Measurements from ENCODE around the gene PCYOX1L.

PCYOX1L gene

DNA sequence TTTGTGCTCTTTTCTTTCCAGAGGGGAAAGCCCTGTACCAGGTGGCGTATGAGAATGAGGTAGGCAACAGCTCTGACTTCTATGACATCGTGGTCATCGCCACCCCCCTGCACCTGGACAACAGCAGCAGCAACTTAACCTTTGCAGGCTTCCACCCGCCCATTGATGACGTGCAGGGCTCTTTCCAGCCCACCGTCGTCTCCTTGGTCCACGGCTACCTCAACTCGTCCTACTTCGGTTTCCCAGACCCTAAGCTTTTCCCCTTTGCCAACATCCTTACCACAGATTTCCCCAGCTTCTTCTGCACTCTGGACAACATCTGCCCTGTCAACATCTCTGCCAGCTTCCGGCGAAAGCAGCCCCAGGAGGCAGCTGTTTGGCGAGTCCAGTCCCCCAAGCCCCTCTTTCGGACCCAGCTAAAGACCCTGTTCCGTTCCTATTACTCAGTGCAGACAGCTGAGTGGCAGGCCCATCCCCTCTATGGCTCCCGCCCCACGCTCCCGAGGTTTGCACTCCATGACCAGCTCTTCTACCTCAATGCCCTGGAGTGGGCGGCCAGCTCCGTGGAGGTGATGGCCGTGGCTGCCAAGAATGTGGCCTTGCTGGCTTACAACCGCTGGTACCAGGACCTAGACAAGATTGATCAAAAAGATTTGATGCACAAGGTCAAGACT lies 10.3 kb downstream of the PCYOX1L start (continued):
- TF ChIP-seq, protein P1, sequence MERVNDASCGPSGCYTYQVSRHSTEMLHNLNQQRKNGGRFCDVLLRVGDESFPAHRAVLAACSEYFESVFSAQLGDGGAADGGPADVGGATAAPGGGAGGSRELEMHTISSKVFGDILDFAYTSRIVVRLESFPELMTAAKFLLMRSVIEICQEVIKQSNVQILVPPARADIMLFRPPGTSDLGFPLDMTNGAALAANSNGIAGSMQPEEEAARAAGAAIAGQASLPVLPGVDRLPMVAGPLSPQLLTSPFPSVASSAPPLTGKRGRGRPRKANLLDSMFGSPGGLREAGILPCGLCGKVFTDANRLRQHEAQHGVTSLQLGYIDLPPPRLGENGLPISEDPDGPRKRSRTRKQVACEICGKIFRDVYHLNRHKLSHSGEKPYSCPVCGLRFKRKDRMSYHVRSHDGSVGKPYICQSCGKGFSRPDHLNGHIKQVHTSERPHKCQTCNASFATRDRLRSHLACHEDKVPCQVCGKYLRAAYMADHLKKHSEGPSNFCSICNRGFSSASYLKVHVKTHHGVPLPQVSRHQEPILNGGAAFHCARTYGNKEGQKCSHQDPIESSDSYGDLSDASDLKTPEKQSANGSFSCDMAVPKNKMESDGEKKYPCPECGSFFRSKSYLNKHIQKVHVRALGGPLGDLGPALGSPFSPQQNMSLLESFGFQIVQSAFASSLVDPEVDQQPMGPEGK (CRISPR knock-in tag; IDR thresholded peaks at IDR 0.05; ENCODE audit: borderline replicate concordance) = no peak
- TF ChIP-seq ZC3H10 (CRISPR knock-in tag; IDR thresholded peaks at IDR 0.05) = no peak
- no peak for TF ChIP-seq TOX (CRISPR knock-in tag; IDR thresholded peaks at IDR 0.05; ENCODE audit: borderline replicate concordance)
- no peak for TF ChIP-seq GLIS3 (CRISPR knock-in tag; IDR thresholded peaks at IDR 0.05)
- TF ChIP-seq SNAI2 (CRISPR knock-in tag; IDR thresholded peaks at IDR 0.05) = no peak
- TF ChIP-seq ARNTL (CRISPR knock-in tag; IDR thresholded peaks at IDR 0.05; ENCODE audit: borderline replicate concordance, low read depth) = no peak

DNA sequence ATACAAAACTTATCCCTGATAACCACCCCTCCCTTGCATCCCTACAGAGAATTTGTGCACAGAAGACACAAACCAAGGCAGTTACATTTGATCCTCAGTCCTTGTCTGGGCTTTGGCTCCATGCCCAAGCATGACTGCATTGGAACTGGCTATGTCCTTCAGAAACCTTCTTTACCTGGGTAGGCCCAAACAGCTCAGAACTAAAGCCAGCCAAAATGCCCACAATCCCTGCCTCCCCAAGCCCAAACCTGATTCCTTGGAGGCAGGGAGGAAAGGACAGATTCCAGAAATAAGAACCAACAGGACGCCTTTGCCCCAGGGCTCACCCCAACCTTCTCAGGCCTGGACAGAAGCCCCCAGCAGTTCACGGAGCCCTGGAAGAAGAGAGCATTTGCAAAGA lies 13.0 kb downstream of the PCYOX1L start:
- no peak for ATAC-seq
- TF ChIP-seq ARNTL (CRISPR knock-in tag; IDR thresholded peaks at IDR 0.05; ENCODE audit: borderline replicate concordance, low read depth) = no peak
- no peak for TF ChIP-seq TCF4 (CRISPR knock-in tag; IDR thresholded peaks at IDR 0.05; ENCODE audit: borderline replicate concordance)
- no peak for TF ChIP-seq ESRRG (CRISPR knock-in tag; IDR thresholded peaks at IDR 0.05)
- TF ChIP-seq ZNF8 (CRISPR knock-in tag; IDR thresholded peaks at IDR 0.05) = no peak
- TF ChIP-seq, protein P2, sequence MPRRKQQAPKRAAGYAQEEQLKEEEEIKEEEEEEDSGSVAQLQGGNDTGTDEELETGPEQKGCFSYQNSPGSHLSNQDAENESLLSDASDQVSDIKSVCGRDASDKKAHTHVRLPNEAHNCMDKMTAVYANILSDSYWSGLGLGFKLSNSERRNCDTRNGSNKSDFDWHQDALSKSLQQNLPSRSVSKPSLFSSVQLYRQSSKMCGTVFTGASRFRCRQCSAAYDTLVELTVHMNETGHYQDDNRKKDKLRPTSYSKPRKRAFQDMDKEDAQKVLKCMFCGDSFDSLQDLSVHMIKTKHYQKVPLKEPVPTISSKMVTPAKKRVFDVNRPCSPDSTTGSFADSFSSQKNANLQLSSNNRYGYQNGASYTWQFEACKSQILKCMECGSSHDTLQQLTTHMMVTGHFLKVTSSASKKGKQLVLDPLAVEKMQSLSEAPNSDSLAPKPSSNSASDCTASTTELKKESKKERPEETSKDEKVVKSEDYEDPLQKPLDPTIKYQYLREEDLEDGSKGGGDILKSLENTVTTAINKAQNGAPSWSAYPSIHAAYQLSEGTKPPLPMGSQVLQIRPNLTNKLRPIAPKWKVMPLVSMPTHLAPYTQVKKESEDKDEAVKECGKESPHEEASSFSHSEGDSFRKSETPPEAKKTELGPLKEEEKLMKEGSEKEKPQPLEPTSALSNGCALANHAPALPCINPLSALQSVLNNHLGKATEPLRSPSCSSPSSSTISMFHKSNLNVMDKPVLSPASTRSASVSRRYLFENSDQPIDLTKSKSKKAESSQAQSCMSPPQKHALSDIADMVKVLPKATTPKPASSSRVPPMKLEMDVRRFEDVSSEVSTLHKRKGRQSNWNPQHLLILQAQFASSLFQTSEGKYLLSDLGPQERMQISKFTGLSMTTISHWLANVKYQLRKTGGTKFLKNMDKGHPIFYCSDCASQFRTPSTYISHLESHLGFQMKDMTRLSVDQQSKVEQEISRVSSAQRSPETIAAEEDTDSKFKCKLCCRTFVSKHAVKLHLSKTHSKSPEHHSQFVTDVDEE (CRISPR knock-in tag; IDR thresholded peaks at IDR 0.05) = no peak
- no peak for TF ChIP-seq GLIS3 (CRISPR knock-in tag; IDR thresholded peaks at IDR 0.05)
- no peak for TF ChIP-seq TOX (CRISPR knock-in tag; IDR thresholded peaks at IDR 0.05; ENCODE audit: borderline replicate concordance)
- no peak for TF ChIP-seq ZNF565 (CRISPR knock-in tag; conservative IDR thresholded peaks at IDR 0.05; ENCODE audit: low read depth)
- TF ChIP-seq RARB (CRISPR knock-in tag; IDR thresholded peaks at IDR 0.05) = no peak
- TF ChIP-seq CSDC2 (CRISPR knock-in tag; IDR thresholded peaks at IDR 0.05) = no peak
- no peak for TF ChIP-seq SNAI2 (CRISPR knock-in tag; IDR thresholded peaks at IDR 0.05)
- no peak for TF ChIP-seq BACH2 (CRISPR knock-in tag; IDR thresholded peaks at IDR 0.05; ENCODE audit: borderline replicate concordance)
- TF ChIP-seq, protein P1 (CRISPR knock-in tag; IDR thresholded peaks at IDR 0.05; ENCODE audit: borderline replicate concordance) = no peak
- no peak for TF ChIP-seq ZFP30 (CRISPR knock-in tag; IDR thresholded peaks at IDR 0.05)
- TF ChIP-seq, protein P3, sequence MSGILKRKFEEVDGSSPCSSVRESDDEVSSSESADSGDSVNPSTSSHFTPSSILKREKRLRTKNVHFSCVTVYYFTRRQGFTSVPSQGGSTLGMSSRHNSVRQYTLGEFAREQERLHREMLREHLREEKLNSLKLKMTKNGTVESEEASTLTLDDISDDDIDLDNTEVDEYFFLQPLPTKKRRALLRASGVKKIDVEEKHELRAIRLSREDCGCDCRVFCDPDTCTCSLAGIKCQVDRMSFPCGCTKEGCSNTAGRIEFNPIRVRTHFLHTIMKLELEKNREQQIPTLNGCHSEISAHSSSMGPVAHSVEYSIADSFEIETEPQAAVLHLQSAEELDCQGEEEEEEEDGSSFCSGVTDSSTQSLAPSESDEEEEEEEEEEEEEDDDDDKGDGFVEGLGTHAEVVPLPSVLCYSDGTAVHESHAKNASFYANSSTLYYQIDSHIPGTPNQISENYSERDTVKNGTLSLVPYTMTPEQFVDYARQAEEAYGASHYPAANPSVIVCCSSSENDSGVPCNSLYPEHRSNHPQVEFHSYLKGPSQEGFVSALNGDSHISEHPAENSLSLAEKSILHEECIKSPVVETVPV (CRISPR knock-in tag; IDR thresholded peaks at IDR 0.05) = no peak

DNA sequence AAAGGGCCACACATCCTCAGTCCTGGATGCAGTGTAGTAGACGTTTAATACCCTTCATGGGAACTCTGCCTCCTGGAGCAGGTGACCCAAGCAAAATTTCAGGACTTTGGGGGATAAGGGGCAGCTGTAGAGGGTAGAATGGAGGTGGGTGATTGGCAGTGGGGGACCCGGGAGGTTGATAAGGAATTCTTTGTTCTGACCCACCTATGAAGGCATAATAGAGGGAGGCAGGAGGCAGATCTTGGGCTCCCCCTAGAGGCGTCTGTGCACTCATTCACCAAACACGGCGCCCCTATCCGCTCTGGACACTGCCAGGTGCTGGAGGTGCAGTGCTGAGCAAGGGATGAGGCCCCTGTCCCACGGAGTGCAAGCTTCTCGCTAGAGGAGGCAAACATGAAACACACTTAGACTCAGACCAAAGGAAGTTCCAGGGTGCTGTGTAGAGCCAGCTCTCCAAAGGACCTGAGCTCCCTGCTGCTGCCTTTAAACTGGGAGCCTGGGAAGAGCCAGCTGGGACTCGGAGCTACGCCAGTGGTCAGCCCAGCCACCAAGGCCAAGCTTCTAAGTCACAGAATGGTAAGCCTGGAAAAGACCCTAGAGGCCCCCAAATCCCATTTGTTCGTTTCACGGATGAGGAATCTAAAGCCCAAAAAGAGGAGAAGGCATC lies 13.6 kb downstream of the PCYOX1L start:
- peak; percentile 91 for ATAC-seq
- TF ChIP-seq, protein P3 (CRISPR knock-in tag; IDR thresholded peaks at IDR 0.05) = no peak
- TF ChIP-seq ARNTL (CRISPR knock-in tag; IDR thresholded peaks at IDR 0.05; ENCODE audit: borderline replicate concordance, low read depth) (no peak), GLIS3 (CRISPR knock-in tag; IDR thresholded peaks at IDR 0.05) (no peak), PPARA (CRISPR knock-in tag; IDR thresholded peaks at IDR 0.05; ENCODE audit: borderline replicate concordance) (no peak), OSR1 (CRISPR knock-in tag; IDR thresholded peaks at IDR 0.05) (no peak), ZNF70 (CRISPR knock-in tag; IDR thresholded peaks at IDR 0.05) (no peak), ZFP3 (CRISPR knock-in tag; IDR thresholded peaks at IDR 0.05) (no peak)
- TF ChIP-seq, protein P4, sequence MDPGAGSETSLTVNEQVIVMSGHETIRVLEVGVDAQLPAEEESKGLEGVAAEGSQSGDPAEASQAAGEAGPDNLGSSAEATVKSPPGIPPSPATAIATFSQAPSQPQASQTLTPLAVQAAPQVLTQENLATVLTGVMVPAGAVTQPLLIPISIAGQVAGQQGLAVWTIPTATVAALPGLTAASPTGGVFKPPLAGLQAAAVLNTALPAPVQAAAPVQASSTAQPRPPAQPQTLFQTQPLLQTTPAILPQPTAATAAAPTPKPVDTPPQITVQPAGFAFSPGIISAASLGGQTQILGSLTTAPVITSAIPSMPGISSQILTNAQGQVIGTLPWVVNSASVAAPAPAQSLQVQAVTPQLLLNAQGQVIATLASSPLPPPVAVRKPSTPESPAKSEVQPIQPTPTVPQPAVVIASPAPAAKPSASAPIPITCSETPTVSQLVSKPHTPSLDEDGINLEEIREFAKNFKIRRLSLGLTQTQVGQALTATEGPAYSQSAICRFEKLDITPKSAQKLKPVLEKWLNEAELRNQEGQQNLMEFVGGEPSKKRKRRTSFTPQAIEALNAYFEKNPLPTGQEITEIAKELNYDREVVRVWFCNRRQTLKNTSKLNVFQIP (CRISPR knock-in tag; IDR thresholded peaks at IDR 0.05; ENCODE audit: borderline replicate concordance, low read depth) = no peak
- TF ChIP-seq, protein P5, sequence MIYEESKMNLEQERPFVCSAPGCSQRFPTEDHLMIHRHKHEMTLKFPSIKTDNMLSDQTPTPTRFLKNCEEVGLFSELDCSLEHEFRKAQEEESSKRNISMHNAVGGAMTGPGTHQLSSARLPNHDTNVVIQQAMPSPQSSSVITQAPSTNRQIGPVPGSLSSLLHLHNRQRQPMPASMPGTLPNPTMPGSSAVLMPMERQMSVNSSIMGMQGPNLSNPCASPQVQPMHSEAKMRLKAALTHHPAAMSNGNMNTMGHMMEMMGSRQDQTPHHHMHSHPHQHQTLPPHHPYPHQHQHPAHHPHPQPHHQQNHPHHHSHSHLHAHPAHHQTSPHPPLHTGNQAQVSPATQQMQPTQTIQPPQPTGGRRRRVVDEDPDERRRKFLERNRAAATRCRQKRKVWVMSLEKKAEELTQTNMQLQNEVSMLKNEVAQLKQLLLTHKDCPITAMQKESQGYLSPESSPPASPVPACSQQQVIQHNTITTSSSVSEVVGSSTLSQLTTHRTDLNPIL (CRISPR knock-in tag; IDR thresholded peaks at IDR 0.05; ENCODE audit: low read depth) = no peak

Measured in SK-N-SH treated with all-trans-retinoic acid at 6 μM for 48 hours (cell line).